ENCODE data around the gene FLT3.
"Not testable (repeated sequence)": the region's sequence is repeated elsewhere in the genome, so short reads cannot be mapped to it uniquely, and the experiment has no call there.

FLT3 gene

DNA sequence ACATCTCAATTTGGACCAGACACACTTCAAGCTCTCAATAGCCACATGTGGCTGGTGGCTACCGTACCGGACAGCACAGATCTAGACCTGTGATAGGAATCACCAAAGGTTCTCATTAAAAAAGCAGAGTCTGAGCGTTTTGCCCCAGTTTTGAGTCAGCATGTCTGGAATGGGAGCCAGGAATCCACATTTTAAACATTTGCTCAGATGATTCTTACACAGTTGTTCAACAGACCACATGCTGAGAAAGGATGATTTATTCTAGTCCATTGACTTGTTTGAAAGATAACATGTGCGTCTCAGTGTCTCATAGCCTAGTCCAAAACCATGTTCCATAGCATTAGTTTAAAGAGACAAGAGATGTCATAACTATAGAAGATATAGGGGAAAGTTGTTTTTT is 53.4 kb downstream of the FLT3 start:
- DNase-seq (ENCODE audit: insufficient read length, low spot score) = no peak
- FAIRE-seq = no peak

DNA sequence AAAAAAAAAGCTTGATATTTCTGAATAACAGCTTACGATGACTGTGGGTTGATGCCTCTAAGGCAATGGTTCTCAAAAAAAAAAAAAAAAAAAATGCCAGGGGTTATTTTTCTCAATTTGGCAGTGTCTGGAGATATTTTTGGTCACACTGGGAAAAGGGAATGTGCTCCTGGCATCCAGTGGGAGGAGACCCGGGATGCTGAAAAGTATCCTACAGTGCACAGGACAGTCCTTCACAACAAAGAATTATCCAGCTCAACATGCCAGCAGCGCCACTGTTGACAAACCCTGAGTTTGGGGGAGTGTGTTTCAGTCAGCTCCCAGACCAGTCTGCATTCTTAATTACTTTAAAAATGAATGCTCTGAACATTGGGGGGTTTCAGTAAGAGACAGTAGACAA is 54.5 kb downstream of the FLT3 start:
- DNase-seq (ENCODE audit: insufficient read length, low spot score) = no peak
- no peak for FAIRE-seq

DNA sequence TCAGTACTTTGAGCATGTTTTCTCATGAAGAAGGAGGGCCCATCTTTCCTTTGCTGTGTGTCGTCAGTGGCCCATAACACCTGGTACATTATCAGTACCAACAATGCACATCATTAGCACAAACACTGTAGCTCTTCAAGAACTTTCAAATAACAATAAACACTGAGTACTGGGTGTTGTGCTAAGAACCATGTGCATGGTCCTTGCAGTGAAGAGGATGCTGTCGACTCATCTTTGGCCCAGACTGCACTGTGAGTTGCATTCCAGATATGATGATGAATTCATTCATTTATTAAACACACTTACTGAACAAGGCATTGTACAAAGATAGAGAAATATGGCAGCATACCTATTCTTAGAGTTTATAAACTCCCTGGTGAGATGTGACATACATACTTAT is 55.8 kb downstream of the FLT3 start:
- DNase-seq (ENCODE audit: insufficient read length, low spot score) = no peak
- no peak for FAIRE-seq

DNA sequence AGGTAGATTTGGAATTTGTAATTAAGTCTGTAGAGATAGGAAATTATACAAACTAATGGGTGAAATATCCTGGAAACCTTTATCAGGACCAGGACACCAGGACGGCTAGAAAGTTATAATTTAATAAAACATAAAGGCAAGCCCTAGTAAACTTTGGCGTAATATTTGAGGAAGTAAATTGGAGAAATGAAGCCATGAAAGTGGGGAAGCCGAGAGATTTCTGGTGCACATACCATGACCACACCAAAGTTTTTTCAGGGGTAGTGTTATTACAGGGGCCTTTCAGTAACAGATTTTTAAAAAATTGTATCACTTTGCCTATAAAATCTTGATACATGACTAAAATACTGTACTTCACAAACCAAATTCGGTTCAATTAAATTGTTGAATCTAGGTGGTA is 57.2 kb downstream of the FLT3 start:
- DNase-seq (ENCODE audit: insufficient read length, low spot score) = no peak
- no peak for FAIRE-seq

DNA sequence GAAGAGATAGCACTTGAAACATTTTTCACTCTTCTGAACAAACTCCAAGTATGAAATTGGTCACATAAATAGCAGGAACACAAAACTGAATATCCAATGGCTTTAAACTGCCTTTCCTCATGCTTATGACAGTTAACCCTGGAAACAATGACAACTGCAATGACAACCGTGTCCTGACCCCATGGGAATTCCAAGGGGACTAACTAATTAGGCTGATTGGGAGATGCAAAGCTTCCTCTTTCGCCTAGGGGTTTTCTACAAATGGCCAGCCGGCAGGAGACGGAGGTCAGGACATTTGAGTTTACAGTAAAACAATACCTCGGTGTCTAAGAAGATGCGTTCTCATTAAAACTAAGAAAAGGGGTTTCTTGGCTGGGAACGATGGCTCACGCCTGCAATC is 58.9 kb downstream of the FLT3 start:
- no peak for DNase-seq (ENCODE audit: insufficient read length, low spot score)
- no peak for FAIRE-seq

DNA sequence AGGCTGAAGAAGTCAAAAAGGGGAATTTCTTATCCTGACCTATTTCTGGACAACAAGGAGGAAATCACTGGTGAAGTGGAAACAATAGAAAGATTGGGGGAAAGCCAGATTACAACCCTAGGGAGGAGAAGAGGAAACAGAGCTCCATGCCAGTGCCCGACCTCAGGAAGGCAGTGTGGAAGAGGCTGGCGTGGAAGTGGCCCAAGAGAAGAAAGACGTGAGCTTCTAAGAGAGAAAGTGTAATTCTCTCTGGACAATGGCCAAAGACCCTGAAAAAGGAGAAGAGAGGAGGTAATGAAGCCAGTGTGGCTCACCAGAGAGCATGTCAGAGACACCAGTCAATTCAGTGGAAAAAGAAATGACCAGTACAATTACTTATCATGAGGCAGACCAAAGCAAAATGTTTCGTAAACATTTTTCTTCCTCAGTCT is 59.3 kb downstream of the FLT3 start:
- no peak for FAIRE-seq
- DNase-seq (ENCODE audit: insufficient read length, low spot score) = no peak

DNA sequence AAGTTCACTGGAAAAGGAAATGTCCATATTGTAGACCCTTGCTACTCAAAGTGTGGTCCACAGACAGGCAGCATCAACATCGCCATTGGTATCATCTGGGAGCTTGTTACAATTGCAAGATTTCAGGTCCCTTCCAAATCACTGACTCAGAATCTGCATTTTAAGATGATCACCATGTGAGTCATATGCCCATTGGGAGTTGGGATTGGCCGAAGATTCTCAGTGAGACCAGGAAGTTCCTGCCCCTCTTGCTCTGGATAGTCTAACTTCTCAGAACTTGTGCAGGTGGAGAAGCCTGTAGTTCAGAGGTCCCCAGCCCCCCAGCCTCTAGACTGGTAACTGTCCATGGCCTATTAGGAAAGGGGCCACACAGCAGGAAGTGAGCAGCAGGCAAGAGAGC is 63.0 kb downstream of the FLT3 start:
- FAIRE-seq (no peak), DNase-seq (ENCODE audit: insufficient read length, low spot score) (no peak)

DNA sequence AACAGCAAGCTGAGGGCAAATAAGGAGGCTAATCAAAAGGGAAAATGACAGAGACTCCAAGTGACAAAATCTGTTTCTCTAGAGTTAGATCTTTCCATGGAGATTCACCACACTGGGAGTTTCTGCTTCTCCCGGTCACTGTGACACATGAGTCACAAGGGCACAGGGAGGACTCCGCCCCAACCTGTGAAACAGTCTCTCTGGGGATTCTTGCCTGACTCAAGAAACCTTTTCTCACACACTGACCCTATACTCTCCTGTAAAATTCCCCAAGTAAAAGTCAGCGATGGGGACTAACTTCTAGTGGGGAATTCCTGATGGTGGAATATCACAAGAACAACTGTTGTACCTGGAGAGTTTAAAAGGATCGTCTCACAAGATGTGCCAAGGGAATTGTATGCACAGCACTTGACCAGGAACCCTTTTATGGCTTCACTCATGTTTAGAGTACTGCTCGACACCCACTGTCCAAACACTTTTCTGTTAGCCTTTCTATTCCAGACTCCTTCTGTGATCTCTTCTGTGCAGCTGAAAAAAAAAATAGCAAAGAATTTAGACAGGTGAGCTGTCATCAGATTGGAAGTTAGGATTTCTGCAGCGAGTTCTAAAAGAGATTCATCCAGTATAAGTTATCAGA is 65.1 kb downstream of the FLT3 start:
- FAIRE-seq (no peak), DNase-seq (ENCODE audit: insufficient read length, low spot score) (no peak)

DNA sequence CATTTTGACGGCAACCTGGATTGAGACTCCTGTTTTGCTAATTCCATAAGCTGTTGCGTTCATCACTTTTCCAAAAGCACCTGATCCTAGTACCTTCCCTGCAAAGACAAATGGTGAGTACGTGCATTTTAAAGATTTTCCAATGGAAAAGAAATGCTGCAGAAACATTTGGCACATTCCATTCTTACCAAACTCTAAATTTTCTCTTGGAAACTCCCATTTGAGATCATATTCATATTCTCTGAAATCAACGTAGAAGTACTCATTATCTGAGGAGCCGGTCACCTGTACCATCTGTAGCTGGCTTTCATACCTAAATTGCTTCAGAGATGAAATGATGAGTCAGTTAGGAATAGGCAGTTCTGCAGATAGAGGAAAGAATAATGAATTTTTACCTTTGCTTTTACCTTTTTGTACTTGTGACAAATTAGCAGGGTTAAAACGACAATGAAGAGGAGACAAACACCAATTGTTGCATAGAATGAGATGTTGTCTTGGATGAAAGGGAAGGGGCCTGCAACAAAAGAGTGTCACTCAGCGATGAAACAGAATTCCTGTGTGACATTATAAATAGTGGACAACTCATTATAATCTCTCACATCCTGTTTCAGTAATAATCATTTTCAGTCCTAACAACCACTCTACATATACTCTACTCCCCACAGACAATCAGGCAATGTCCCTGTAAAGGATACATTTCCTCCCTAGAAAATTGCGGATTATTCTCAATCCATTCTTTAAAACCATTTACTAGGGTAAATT is 66.3 kb downstream of the FLT3 start:
- FAIRE-seq (no peak), DNase-seq (ENCODE audit: insufficient read length, low spot score) (no peak)

DNA sequence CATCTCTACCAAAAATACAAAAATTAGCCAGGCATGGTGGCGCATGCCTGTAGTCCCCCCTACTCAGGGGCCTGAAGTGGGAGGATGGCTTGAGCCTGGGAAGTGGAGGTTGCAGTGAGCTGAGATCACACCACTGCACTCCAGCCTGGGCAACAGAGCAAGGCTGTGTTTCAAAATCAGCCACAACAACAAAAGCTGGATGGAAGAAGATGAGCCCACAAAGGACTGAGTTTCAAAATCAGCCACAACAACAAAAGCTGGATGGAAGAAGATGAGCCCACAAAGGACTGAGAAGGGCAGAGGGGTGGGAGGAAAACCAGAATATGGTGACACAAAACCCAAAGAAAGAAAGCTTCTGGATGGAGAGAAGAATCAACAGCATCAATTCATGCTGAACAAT is 67.9 kb downstream of the FLT3 start:
- not testable (repeated sequence) for DNase-seq (ENCODE audit: insufficient read length, low spot score); FAIRE-seq

DNA sequence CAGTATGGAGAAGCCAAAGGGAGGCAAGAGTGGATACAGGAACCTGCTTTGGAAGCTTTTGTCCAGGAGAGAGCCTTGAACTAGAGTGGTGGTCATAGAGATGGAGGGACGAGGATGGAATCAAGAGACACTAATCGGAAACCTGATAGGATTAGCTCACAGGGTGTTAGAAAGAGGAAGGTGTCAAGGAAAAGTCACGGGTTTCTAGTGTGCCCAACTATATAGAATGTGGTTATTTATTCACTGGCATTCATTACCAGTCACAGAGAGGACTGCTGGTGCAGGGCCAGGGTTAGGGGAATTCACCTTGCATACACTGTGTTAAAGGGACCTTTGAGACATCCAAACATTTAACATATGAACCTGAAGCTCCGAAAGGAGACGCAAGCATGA is 68.5 kb downstream of the FLT3 start:
- no peak for FAIRE-seq
- no peak for DNase-seq (ENCODE audit: insufficient read length, low spot score)

DNA sequence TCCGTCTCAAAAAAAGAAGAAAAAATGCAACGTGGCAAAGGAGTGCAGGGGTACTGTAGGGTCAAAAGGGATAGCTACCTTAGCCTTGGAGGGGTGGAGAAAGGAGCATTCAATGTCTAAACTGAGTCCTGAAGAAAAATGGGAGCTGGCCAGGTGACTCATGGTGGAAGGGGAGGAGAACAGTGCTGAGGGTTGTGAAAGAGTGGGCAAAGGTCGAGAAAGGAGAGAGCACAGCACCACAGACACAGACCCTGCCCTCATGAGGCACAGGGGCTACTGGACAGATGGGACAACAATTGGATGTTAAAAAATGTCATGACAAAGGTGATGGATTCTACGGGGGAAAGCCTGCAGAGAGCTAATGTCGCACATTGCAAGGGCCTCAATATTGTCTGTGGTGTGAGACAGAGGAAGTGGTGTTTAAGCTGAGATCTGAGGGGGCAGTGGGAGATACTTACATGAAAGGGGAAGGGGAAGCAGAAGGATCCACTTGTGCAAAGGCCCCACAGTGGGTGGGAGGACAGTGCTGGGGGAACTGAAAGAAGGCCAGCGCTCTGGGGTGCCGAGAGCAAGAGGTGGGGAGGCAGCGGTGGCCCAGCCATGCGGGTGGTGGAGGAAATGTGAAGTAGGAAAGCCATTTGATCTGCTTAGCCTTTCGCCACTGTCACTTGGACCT is 69.0 kb downstream of the FLT3 start:
- no peak for FAIRE-seq
- no peak for DNase-seq (ENCODE audit: insufficient read length, low spot score)

DNA sequence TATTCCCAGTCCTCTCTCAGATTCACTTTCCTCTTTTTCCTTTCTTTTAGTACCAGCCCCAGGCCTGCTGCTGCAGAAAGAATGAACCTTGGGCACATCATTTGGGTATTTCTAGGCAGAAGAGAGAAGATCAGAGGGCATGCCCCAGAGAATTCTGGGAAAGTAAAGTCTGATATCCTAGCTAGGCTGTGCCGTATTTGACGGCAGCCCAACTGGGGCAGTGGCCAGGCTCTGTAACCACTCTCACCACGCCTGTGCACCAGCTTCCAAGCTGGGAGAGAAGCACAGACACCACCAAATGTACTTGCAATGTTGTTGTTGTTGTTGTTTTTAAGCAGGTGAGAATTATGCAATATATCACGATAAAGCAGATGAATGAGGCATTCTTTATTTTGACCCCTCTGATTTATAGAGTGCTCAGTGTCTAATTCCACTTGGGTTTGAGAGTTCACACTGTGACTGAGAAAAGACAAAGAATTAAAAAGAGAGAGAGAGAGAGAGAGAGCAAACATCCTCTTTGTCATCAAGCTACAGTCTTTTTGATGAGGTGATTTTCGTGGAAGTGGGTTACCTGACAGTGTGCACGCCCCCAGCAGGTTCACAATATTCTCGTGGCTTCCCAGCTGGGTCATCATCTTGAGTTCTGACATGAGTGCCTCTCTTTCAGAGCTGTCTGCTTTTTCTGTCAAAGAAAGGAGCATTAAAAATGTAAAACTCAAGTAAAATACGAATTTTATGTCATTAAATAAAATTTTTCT is 72.6 kb downstream of the FLT3 start:
- FAIRE-seq = no peak
- no peak for DNase-seq (ENCODE audit: insufficient read length, low spot score)

DNA sequence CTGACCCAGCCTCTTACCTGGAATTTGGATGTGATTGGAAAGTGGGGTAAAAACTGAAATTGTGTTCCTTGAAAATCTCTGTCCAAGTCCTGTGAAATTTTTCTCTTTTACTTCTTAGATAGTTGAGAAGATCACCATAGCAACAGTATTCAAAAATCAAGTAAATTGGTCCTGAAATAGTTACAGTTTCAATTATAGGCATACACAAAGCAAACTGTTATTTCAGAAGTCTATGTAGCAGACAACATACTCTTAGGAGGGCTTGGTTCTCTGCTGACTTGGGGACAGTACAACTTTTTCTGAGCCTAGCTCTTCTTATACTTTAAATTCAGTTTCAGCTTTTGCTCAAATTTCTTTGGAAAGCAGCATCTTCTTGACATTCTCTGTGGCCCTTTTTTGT is 73.3 kb downstream of the FLT3 start:
- DNase-seq (ENCODE audit: insufficient read length, low spot score) (no peak), FAIRE-seq (no peak)

DNA sequence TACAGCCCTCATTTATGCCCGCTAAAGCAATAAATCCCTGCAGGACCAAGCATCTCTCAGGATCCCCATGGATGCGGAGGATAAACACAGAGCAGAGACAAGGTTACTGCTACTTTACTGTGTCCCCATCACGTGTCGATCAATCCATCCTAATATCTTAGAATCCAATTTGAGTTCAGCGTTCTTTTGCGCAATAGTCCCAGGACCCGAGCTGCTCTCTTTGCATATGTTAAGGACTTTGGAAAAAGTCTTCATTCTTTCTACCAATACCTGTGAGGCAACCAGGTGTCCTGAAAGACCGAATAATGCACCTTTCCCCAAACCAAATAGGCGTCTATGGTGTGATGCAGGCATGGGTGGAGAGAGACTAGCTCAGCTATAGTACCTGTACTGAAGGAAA is 73.9 kb downstream of the FLT3 start:
- DNase-seq (ENCODE audit: insufficient read length, low spot score) (no peak), FAIRE-seq (no peak)

DNA sequence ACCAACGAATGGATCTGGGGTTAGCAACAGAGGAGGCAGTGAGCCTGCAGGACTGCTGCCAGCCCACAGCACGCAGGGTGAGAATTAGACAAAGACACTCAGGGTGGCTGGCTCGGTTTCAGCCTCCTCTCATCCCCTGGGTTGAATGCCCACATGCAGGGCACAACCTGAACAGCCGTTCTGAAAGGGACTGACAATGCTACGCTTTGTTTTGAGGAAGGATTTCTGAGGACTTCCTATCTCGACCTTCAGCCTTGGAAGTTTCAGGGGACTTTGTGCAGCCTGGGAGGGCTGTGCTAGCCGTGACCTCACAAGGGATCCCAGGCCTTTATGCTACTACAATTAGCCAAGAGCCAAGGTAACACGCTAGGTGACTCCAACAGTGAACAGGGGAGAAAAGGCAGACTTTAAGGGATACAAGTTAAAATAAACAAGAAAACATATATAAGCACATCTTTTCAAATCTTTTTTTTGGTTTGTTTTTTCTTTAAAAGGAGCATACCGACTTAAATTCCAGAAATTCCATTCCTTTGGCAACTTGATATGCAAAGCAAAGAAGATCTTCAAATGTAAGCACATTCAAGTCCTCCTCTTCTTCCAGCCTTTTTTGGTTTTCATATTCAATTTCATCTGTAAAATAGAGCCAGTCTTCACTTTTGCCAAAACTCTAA is 77.4 kb downstream of the FLT3 start:
- DNase-seq (ENCODE audit: insufficient read length, low spot score) = no peak
- FAIRE-seq = no peak

DNA sequence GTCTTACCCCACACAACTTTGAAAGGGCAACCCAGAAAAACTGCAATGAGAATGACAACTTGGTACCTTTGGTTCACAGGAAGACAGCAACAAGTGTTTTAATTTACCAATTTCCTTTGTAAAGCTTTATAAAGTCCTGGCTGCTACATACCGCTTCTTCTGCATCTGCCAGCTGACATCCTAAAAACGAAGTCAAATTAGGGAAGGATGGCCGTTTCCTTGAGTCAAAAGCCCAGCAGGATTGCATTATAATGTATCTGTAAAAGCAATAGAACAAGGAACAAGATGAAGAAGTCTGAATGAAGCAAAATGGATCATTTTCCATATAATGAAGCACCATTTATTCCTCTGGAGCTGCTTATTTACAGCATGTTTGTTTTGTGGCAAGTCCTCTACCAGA is 86.1 kb downstream of the FLT3 start:
- FAIRE-seq (no peak), DNase-seq (ENCODE audit: insufficient read length, low spot score) (no peak)

DNA sequence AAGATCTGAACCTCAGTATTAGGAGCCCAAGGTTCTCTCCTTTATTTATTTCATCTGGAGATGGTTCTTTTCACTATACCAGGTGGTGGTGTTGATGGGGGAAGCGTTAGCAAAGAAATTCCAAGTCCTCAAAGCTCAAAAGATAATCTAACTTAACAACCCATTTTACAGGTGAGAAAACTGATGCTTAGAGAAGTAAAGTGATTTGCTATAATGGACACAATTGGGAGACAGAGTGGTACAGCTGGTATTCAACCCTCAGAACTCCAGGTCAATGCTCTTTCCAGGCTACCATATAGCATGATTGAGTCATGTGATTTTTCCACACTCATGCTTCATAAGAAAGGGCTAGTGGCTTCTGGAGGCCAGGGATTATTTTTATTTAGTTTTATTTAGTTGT is 86.9 kb downstream of the FLT3 start:
- FAIRE-seq = no peak
- no peak for DNase-seq (ENCODE audit: insufficient read length, low spot score)

DNA sequence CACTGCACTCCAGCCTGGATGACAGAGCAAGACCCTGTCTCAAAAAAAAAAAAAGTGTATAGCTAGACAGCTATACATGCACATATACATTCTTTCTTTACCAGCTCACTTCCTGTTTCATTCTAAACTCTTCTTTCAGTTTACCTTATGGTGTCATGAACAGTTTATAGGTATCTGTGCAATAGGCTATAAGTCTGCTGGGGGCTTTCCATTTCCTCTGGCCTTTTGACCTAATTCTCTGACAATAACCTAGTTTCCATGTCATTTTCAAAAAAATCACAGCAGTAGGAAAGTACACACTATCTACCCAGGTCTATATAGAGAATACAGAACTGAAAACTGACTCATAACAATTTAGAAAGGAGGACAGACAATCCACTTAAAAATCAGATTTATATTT is 87.5 kb downstream of the FLT3 start:
- DNase-seq (ENCODE audit: insufficient read length, low spot score) = no peak
- no peak for FAIRE-seq

DNA sequence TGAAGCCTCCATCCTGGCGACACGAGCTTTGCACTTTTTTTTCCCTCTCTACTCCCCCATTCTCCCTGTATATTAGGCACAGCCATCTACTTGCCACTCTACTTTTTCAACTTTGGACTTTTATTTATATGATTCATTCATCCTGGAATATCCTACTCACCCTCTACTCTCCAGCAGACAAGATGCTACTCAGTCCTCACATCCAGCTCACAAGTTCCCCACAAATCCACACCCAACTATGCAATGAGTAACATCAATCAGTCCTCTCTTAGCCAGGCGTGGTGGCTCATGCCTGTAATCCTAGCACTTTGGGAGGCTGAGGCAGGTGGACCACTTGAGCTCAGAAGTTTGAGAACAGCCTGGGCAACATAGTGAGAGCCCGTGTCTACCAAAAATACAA is 88.0 kb downstream of the FLT3 start:
- FAIRE-seq (no peak), DNase-seq (ENCODE audit: insufficient read length, low spot score) (no peak)

DNA sequence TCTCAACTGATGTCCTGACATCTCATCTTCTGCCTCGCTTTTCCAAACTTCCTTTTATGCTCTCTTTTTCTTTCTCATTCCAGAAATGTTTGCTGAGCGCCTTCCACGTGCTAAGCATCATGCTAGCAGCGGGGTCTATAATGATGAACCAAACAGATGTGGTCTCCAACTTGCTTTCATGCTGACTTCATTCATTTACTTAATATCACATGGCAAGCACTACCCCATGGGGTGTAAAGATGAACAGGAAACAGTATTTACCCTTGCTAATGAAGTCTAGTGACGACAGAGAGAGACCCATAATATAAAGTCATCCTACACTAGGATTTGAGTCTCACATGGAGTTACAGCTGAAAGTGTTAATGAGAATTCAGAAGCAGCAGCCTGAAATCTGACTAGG is 90.3 kb downstream of the FLT3 start:
- DNase-seq (ENCODE audit: insufficient read length, low spot score) (no peak), FAIRE-seq (no peak)
